NCI-H2227 (cell line): ENCODE measurements around the gene DYNLL2.
"Not testable (repeated sequence)": the region's sequence is repeated elsewhere in the genome, so short reads cannot be mapped to it uniquely, and the experiment has no call there.

Experiments used
- DNase-seq: peaks from one replicate; lab custom pipeline; 2025; ENCODE audit not compliant: unreplicated experiment; lab: John Stamatoyannopoulos, UW

DYNLL2 gene

GRCh38 chr17:58097384-58098088, 14.3 kb downstream of the DYNLL2 start:
- no peak for DNase-seq

DNA sequence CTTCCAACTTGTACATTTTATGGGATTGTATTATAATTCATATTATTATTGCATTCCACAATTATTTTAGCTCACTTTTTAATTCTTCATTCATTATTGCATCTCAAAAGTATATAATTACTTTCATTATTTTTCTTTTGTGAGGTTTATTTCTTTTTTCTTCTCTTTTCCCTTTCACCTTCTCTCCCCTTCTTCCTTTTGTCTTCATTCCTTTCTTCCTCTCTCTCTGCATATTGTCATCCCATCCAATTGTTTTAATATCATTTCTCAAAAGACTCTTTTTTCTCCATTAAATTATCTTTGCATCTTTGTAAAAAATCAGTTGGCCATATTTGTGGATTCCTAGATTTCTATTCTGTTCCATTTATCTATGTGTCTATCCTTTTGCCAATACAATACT, 17.3 kb downstream of the DYNLL2 start:
- no peak for DNase-seq

- not testable (repeated sequence) for DNase-seq
Measured at GRCh38 chr17:58101898-58102297, 18.7 kb downstream of the DYNLL2 start.

DNA sequence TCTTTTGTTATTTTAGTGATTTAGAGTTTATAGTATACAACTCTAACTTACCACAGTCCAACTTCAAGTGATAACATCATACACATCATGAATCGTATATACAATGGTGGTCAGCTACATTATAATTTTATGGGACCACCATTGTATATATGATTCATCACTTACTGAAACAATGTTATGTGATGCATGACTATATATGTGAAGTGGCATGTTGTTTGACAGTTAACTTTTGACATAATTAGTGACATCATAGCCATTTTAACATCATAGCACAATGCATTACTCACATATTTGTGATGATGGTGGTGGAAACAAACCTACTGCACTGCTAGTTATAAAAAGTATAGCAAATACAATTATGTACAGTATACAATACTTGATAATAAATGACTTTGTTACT, 21.9 kb downstream of the DYNLL2 start:
- DNase-seq = no peak

DNA sequence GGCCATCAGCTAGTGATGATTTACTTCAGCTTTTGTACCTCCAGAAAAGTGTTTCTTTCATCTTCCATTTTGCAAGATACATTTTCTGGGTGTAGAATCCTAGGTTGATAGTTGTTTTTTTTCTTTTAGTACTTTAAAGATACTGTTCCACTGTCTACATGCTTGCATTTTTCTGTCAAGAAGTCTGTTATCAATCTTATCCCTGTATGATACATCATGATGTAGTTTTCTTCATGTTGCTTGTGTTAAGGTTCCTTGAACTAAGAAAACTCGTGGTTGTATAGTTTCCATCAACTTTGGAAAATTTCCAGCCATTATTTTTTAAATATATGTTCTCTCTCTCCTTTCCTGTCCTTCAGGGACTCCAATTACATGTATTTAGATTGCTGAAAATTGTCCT, 24.1 kb downstream of the DYNLL2 start:
- no peak for DNase-seq

DNA sequence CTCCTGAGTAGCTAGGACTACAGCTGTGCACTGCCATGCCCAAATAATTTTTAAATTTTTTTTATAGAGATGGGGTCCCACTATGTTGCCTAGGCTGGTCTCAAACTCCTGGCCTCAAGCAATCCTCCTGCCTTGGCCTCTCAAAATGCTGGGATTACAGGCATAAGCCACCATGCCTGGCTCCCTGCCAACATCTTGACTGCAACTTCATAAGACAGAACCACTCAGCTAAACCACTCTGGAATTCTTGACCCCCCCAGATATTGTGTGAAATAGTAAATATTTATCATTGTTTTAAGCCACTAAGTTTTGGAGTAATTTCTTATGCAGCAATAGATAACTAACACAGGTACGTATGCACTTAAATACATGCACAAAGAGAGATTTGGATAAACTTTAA, 26.0 kb downstream of the DYNLL2 start:
- DNase-seq = no peak

DNA sequence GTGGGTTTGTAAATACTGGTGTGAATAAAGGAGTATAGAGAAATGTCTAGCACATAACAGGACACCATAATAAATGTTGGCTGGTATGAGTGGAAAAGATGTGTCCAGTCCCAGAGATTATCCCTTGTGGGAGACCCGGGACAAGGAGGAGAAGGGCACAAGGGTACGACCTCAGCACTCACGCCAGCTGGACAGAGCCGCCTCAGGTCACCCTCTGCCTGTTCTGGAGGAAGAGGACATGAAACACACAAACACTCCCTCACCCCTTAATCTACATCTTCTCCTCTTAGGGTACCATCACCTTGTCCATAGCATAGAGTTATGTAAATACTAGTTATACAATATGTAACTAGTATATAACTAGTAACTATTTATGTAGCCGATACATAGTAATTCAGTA, 26.8 kb downstream of the DYNLL2 start:
- no peak for DNase-seq

GRCh38 chr17:58111676-58112075, 28.5 kb downstream of the DYNLL2 start:
- no peak for DNase-seq

DNA sequence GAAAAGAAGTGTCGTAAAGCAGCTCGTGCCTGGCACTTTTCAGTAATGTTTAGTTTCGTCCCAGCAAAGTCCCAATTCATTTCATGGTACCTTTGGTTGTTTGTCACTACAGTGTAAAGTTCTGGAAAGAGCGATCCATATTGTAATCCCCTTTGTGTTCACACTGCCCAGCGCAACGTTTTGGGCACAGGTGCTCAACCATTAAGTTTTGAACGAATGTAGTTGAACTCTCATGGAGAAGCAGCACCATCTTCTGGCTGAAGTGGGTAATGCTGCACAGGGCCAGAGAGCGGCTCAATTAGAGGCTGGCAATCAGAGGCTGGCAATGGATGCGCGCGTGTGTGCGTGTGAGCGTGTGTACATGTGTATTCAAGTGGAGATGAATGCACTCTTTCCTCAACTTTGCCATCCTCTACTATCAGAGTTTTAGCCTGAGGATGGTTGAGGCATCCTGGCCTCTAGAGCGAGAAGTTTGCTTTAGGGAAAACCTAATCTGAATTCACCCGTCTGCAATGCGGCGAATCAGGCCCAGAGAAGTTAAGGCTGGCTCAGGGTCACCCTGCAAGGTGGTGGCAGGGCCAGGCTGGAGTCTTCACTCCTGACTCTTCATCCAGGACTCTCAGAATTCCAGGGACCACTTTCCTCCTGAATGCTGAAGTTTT, 29.9 kb downstream of the DYNLL2 start:
- peak; percentile 90 for DNase-seq

GRCh38 chr17:58113947-58114346, 30.7 kb downstream of the DYNLL2 start:
- no peak for DNase-seq

- DNase-seq = no peak
Measured at GRCh38 chr17:58117382-58117781, 34.2 kb downstream of the DYNLL2 start.

DNA sequence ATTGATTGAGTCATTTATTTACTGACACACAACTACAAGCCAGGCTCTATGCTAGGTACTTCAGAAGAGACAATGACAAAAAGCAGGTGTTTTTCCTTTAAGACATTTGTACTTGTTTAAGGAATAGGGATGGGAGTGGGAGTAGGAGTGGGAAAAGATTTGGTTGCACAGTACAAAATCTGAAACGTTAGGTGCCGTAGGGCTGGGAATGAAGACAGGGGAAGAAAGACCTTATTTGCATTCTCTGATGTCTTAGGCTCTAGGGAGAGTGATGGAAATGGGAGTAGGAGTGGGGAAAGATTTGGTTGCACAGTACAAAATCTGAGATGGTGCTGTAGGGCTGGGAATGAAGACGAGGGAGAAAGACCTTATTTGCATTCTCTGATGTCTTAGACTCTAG, 36.3 kb downstream of the DYNLL2 start:
- no peak for DNase-seq

DNA sequence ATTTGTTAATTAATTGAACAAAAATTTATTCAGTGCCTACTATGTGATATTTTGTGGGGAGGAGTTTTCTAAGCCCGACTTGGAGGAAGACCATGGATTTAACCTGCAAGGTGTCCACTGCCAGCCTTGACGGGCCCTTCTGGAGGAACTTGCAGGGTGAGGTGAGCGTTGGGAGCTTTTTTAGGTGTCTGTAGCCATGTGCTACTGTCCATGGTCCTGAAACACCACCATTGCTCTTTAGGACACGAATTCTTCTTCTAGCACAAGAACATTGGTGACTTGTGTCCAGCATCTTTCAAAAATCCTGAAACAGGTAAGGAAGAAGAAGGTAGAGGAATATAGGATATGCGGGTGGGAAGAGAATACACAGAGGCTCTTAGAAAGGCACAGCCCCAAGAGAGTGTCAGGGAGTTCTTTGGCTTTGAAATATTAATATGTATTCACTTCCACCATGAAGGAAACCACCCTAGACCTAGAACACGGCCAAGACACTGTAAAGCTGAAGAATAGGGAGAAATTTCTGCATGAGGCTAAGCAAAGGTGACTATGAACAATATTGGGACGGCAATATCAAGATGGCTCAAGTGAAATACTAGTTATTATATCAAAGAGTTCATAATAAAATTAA, 37.1 kb downstream of the DYNLL2 start:
- no peak for DNase-seq

DNA sequence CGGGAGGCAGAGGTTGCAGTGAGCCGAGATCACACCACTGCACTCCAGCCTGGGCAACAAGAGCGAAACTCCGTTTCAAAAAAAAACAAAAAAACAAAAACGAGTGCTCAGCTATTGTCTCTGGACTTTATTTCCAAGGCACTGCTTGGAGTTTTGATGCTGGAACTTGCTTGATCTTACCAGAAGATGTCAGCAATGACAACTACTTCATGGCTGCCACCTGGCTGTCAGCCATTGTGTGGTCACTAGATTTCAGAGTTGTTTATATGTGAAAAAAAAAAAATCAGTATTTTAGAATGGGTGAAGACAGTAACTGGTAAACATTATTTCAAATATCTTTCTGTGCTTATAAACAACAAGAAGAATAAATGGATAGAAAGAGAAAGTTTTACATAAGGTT, 38.7 kb downstream of the DYNLL2 start:
- DNase-seq = peak; percentile 69

- DNase-seq = no peak
Measured at GRCh38 chr17:58127846-58128245, 44.6 kb downstream of the DYNLL2 start.

- DNase-seq = not testable (repeated sequence)
Measured at GRCh38 chr17:58132697-58133096, 49.5 kb downstream of the DYNLL2 start.

DNA sequence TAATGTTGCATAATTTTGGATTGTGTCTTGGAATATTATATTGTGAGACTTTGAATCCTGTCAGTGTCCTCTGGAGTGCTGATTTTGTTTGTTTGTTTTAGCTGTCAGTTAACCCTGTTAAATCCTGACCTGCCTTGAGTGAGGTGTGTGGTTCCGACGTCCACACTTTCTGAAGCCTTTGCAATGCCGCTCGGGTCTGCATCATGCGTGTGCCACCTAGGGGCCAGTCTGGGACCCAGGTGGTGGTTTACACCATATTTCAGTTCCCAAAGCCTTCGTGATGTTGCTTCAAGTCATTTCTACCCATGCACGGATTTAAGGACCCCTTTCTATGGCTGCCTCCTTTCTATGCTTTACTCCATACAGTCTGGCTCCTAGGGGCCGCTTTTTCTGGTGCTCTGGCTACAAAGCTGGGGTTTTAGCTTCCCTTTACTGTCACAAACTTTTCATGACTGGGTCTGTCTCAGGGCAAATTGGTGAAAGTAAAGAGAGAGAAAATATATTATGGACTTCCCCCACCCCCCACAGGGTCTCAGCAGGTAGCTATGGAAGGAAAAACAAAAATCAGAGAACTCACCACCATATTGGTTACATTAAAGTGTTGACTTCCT, 53.6 kb downstream of the DYNLL2 start:
- DNase-seq = no peak

GRCh38 chr17:58141505-58141904, 58.3 kb downstream of the DYNLL2 start:
- DNase-seq = no peak

DNA sequence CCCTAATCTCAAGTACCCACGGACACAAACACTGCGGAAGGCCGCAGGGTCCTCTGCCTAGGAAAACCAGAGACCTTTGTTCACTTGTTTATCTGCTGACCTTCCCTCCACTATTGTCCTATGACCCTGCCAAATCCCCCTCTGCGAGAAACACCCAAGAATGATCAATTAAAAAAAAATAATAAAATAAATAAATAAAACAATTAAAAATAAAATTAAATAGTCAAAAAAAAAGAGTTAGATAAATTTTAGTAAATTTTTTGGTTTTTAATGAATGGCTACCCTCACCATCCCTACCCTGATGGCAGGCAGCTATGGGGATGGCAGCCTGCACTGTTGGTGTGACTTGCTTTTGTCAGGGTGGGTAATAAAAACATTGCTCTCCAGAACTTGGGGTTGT, 60.1 kb downstream of the DYNLL2 start:
- not testable (repeated sequence) for DNase-seq

- no peak for DNase-seq
Measured at GRCh38 chr17:58144801-58145200, 61.6 kb downstream of the DYNLL2 start.
